Measurements from ENCODE around the gene NPAS3.

Gene NPAS3

GRCh38 chr14:33596211-33597080, 657.8 kb downstream of the NPAS3 start:
- no peak overlapping the region for H3K4me3 ChIP-seq (replicated peaks; ENCODE audit: low read depth, low read length)
- TF ChIP-seq CTCF (IDR thresholded peaks at IDR 0.05; ENCODE audit: low read depth, low read length, missing control alignments) = no peak

DNA sequence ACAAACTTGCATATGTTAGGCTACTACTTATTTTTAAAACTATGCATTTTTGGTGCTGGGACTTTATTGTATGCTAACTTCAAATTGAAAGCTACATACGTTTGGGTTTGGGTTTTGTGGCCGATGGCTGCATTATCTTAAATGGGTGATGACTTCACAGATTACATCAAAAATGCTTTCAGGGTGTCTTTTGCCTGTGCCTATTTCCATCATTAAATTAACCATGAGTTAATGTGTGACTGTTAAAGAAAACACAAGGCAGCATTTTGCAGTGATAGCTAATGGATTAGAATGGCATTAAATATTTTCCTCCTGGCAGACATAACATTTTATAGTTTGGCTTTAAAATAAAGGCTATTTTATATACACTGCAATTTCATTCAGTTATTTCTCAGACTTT, 659.9 kb downstream of the NPAS3 start:
- DNase-seq (ENCODE audit: extremely low read depth, low read depth) = no peak
- no peak overlapping the region for H3K4me3 ChIP-seq (replicated peaks; ENCODE audit: low read depth, low read length)
- no peak for TF ChIP-seq CTCF (IDR thresholded peaks at IDR 0.05; ENCODE audit: low read depth, low read length, missing control alignments)

More at GRCh38 chr14:33596211-33597080, 657.8 kb downstream of the NPAS3 start:
- no peak for DNase-seq (ENCODE audit: extremely low read depth, low read depth)

DNA sequence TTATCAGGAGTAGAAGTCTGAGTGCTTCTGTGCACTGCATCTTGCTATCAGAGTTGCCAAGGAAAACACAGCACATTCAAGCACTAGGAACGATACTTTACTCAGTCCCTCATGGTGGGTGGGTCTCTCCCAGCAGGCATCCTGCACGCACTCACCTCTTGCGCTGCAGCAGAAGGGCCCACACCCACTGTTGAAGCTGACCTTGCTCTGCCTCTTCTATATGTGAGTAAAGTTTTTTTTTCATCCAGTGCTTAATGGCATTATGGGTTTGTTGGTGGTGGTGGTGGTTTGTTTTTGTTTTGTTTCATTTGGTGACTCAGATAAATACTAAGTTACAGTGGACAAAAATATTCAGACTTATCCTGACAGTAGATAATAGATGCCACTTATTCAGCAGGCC, 663.7 kb downstream of the NPAS3 start:
- H3K4me3 ChIP-seq (replicated peaks; ENCODE audit: low read depth, low read length) = no peak overlapping the region
- DNase-seq (ENCODE audit: extremely low read depth, low read depth) = no peak
- no peak for TF ChIP-seq CTCF (IDR thresholded peaks at IDR 0.05; ENCODE audit: low read depth, low read length, missing control alignments)

DNA sequence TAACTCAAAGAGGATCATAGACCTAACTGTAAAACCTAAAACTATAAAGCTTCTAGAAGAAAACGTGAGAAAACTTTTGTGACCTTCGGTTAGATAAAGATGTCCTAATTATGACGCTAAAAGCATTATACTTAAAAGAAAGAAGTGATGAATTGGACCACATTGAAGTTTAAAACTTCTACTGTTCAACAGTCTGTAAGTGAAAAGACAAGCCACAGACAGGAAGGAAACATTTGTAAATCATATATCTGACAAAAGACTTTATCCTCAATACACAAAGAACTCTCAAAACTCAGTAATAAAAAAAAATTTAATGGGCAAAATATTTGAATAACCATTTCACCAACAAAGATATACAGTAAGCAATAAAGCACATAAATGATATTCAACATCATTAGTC, 667.9 kb downstream of the NPAS3 start:
- TF ChIP-seq CTCF (IDR thresholded peaks at IDR 0.05; ENCODE audit: low read depth, low read length, missing control alignments) = no peak
- no peak overlapping the region for H3K4me3 ChIP-seq (replicated peaks; ENCODE audit: low read depth, low read length)
- no peak for DNase-seq (ENCODE audit: extremely low read depth, low read depth)

DNA sequence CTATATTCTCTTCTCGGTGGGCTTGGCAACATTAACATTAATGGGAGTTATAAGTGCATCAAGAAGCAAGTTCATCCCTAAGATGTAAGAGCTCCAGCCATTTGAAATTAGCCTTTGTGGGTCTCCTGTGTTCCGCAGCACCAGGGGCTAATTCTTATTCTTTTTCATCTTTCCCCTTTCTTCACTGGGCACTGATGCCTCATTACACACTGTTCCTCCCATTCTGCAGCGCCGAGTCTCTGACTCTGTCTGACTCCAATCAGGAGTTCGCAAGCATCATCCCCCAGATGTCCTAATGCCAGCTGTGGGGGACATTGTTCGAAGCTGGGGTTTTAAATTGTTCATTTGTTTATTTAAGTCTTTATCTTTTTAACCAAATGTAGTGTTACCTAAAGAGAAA, 670.9 kb downstream of the NPAS3 start:
- no peak for TF ChIP-seq CTCF (IDR thresholded peaks at IDR 0.05; ENCODE audit: low read depth, low read length, missing control alignments)
- DNase-seq (ENCODE audit: extremely low read depth, low read depth) = no peak
- no peak overlapping the region for H3K4me3 ChIP-seq (replicated peaks; ENCODE audit: low read depth, low read length)

- no peak for DNase-seq (ENCODE audit: extremely low read depth, low read depth)
- H3K4me3 ChIP-seq (replicated peaks; ENCODE audit: low read depth, low read length) = no peak overlapping the region
- TF ChIP-seq CTCF (IDR thresholded peaks at IDR 0.05; ENCODE audit: low read depth, low read length, missing control alignments) = no peak
Measured at GRCh38 chr14:33610121-33610520, 671.4 kb downstream of the NPAS3 start.
